LNCaP clone FGC (cell line): Measurements from ENCODE around the gene RRAS.
A peak's percentile ranks its signal among the peaks of the same experiment; 100 is the strongest.
"Not testable (repeated sequence)": the region's sequence is repeated elsewhere in the genome, so short reads cannot be mapped to it uniquely, and the experiment has no call there.

Experiments
- DNase-seq: peaks from one replicate; pipeline ENCODE4 v3.0.0-alpha.2; 2011; ENCODE audit warnings: low read depth
- H3K4me3 ChIP-seq: 2 replicates; pipeline ENCODE4 v1.5.1; 2011; ENCODE audit warnings: mild to moderate bottlenecking, low read depth, low read length, control low read depth
- CTCF ChIP-seq: IDR thresholded peaks from 2 replicates; pipeline ENCODE4 v1.5.1; 2012; ENCODE audit warnings: mild to moderate bottlenecking; ENCODE audit not compliant: control insufficient read depth, insufficient read depth; ENCODE audit errors: extremely low read depth

RRAS gene

GRCh38 chr19:49636233-49636932 lies 3.6 kb downstream of the RRAS start:
- H3K4me3 ChIP-seq = no peak overlapping the region
- TF ChIP-seq CTCF = no peak
- DNase-seq = no peak

GRCh38 chr19:49635530-49636232 lies 4.3 kb downstream of the RRAS start:
- no peak for TF ChIP-seq CTCF
- DNase-seq = no peak
- H3K4me3 ChIP-seq = no peak overlapping the region

- not testable (repeated sequence) for DNase-seq
These were observed 6.7 kb downstream of the RRAS start for GRCh38 chr19:49633273-49633672.

GRCh38 chr19:49632576-49632975 lies 7.4 kb downstream of the RRAS start:
- DNase-seq = no peak
- H3K4me3 ChIP-seq = no peak overlapping the region
- TF ChIP-seq CTCF = no peak

More at GRCh38 chr19:49633273-49633672, 6.7 kb downstream of the RRAS start:
- not testable (repeated sequence) for H3K4me3 ChIP-seq

GRCh38 chr19:49631610-49632192 lies 8.2 kb downstream of the RRAS start:
- H3K4me3 ChIP-seq = no peak overlapping the region
- TF ChIP-seq CTCF = no peak
- DNase-seq = no peak

GRCh38 chr19:49631014-49631588 lies 8.8 kb downstream of the RRAS start:
- H3K4me3 ChIP-seq = no peak overlapping the region
- peak; percentile 86 for DNase-seq
- TF ChIP-seq CTCF = no peak

- DNase-seq = no peak
- H3K4me3 ChIP-seq = no peak overlapping the region
- TF ChIP-seq CTCF = no peak
These were observed 10.3 kb downstream of the RRAS start for GRCh38 chr19:49629659-49630058.
